ENCODE results near the gene NACAD.
A peak's percentile ranks its signal among the peaks of the same experiment; 100 is the strongest.

NACAD gene

DNA sequence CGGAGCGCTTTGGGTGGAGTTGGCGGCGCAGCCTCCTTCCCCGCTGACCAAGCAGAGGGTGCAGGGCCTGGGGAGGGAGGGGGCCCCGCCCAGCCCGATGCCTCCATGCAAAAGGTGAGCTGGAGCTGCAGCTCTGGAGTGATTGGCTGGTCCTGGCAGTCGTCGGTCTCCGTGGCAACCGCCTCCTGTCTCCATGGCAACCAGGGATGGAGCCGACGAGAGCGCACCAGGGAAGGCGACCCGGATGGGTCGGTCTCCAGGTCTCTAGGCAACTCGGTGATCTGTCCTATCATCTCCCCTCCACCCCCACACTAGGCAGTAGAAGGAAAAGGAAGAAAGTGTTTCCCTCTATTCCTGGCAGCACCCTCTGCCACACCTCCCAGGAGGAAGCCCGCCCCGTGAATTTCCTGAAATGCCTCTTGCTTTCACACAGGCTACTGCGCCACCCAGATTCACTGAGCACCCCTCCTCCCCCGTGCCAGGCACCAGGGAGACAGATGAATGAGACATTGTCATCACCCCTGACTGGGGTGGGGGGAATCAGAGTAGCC, 647 bp upstream of the NACAD start:
- peak; percentile 61 for DNase-seq

DNA sequence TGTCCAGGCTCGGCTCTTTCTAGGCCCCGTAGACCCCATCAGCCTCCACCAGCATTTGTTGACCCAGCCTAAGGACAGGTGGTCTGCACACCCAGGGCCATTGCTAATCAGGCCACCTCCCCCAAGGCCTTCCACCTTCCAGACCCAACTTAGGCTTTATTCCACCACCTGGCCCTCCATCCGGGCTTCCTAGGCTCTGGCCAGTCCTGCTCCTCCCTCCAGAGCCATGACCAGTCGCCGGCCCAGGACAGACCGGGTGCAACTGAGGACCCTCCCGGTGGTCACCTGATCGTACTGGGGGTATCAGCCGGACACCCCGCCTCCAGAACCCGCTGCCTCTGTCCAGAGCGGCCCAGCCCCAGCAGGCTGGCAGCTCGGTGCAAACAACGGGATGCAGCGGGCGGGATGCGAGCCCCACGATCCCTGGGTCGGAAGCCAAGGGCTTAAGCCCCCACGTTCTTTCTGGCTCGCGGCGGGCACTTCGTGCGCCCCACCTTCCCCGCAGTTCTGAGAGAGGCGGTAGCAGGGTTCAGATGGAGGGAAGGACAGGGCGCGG, 545 bp downstream of the NACAD start:
- DNase-seq, result no peak

DNA sequence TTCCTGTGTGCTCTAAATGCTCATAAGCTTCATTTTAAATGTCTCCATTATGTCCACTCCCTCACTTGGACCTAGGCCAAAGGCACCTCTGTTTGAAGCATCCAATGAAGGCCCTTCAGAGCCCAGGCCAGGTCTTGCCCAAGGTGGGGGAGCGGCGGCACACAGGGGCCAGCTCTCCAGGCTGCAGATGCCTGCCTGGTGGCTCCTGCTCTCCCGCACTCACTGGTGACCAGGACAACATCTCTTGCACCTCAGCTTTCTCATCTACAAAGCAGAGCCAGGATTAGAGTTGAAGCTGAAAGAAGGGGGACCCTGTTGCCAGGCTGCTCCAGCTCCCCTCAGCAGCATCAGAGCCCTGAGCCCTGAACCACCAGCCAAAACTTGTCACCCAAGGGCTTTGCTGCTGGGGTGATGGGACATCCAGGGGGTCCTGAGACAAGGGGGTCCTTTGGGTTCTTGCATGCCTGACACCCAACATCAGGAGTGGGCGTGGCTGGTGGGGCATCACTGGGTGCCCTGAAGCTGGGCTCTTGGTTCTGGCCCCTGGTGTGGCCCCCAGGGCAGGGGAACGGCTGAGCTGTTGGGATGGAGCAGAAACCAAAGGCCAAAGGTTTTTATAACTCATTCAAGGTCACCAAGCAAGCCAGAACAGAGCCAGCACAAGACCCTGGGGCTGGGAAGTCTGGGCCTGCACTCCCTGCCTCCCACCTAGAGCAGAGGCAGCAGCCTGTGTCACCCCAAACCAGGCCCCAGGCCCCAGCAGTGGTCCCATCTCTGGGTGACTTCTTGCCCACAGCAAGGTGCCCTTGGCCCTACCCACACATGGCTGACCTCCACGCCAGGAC, 1.2 kb downstream of the NACAD start:
- no peak for DNase-seq

DNA sequence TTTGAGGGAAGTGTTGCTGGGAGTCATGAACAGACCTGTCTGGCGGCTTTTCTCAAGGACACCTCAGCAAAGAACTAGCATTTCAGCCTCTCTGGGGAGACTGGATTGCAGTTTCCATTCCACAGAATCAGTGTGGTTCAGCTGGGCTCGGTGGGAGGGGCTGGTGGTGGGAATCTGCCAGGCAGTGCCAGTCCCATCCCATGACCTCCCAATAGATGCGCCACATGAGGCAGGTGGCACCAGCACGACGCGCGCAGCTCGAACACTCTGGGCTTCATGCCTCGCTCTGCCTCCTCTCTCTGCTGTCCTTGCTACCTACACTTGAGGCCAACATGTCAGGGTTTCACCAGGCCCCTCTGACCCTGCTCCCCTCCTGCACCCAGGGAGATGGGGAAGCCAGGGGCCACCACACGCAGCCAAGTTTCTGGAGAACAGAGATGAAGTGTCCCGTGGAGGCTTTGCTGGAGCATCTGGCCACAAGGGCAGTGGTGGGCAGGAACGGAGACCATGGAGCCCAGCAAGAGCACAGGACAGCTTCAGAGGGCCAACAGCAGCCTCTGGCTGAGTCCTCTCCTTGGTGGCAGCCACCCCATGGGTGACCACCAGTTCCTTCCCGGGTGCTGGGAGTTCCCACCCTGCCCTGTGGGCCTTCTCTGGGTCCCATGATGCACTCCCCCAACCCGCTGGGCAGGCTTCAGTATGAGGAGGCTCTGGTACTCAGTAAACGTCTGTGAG, 2.3 kb downstream of the NACAD start:
- no peak for DNase-seq

DNA sequence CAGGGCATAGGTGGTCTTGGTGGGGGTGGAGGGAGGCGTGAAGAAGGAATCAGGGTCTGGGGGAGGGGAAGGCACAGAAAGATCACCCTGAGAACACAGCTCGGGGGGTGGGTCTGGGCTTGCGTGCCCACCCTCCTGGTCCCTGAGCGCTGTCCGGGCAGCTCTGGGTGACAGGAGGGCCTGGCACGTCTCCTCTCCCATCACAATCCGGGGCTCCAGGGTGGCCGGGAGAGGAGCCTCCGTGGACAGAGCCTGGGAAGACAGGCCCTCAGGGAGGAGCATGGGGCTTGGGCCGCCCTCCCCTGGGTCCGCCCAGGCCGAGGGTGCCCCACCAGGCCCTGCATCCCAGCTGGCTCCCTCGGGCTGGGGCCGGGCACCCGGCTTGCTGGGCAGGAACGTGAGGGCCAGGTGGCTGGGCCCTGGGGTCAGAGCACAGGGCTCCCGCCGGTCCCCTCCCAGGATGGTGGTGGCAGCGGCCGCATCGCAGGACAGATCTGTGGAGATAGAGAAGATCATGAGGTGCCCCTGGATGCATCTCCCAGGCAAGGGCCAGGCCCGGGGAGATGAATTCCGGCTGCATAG, 3.1 kb downstream of the NACAD start:
- DNase-seq, result no peak

DNA sequence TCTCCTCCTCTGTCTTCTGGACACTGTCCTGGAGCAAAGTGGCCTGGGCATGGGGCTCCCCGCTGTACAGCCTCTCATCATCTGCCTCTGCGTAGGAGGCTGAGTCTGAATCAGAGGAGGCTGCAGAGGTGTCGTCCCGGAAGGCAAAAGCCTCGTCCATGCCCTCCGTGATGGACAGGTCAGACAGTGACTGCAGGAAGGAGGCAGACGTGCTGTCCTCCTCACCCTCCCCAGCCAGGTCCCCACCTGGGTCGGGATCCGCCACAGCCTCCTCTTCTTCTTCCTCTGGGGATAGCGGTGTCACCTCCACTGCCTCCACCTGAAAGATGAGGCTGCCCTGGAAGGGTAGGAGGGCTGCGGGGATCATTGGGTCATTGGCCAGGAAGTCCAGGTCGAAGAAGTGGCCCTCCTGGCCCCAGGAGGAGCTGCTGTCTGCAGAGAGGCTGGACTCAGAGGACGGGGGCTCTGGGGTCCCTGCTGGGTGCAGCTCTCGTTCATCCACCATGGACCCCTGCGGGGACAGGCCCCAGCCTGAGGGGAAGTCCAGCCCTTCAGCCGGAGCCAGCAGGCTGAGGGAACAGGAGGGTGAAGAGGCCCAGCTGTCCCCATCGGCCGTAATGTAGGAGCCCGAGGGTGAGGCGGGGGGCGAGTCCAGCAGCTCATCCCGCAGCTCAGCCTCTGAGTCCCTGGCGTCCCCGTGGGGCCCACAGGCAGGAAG, 3.7 kb downstream of the NACAD start:
- no peak for DNase-seq

DNA sequence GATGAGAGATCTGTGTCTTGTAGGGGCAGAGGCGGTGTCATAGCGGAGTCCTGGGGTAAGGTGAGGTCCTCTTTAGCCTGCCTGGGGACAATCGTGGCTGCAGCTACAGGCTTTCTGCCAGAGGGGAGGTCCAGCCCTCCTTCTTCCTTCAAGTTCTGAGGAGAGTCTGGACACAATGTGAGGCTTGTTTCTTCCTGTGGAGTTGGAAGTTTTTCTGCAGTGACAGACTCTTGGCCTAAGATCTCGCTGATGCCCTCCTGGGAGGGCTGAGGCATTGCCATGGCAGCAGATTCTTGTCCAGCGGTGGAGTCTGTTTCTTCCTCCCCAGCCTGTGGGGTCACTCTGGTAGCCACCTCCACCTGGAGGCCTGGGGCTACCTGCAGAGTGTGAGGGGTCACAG, 4.4 kb downstream of the NACAD start:
- no peak for DNase-seq

DNA sequence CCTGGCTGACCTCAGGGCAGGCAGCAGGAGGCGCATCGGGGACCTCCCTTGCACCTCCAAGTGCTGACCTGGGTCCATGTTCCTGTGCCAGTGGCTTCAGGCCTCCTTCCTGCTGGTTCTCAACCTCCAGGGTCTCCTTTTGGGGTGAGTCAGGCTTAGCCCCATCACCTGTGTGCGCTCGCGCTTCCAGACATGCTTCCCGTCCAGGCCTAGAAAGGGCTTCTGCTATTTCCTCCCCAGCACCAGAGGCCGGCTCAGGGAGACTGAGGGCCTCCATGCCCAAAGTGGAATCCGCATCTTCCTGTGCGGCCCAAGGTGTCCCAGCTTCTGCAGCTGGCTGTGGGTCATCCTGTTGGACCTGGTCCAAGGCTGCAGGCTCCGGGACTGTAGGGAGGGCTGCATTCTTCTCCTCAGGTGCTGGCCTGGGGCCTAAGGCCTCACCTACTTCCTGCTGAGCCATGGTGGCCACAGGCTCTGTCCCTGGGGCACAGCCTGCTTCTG, 5.9 kb downstream of the NACAD start:
- DNase-seq, result no peak

DNA sequence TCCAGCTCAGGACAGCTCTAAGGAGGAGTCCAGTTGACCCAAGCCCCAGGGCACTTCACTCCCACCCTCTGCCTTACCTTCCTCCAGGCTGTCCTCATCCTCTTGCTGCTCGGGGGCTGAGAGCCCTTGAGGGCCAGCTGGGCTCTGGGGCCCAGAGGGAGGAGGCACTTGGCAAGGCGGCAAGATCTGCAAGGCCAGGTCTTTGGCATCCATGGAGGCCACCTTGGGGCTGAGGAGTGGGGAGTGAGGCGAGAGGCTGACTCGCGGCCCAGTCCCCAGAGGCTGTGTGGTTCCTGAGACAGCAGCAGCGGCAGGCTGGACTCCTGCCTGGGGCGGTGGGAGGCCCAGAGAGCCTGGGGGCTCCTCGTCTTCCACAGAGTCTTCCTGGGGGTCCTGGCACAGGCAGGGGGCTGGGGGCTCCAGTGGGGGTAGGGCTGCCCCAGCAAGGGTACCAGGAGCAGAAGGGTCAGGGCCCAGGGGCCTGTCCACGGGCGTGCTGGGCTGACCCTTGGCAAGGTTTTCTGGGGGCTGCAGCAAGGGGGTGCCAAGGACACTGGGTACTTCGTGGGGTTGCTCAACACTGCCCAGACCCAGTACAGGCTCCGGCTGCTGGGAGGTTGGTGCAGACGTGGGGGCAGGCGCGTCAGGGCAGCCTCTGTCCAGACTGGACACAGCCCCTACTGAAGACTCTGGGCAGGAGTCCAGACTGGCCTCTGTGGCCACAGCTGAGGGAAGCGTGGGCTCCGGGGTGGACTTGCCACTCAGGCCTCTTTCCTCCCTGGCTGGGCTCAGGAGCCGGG, 6.5 kb downstream of the NACAD start:
- no peak for DNase-seq

DNA sequence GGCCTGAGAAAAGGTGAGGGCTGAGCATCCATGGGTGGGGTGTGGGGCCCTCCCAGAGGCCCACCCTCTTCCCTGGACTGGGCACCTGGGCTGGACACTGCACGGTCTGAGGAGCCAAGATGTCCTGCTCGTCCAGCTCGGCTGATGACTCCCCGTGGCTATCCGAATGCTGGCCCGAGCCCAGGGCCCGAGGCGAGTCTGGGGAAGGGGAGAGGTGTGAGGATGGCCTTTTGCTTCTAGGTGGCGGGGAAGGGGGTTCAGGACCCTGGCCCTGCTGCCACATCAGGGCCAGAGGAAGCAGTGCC, 7.1 kb downstream of the NACAD start:
- no peak for DNase-seq

DNA sequence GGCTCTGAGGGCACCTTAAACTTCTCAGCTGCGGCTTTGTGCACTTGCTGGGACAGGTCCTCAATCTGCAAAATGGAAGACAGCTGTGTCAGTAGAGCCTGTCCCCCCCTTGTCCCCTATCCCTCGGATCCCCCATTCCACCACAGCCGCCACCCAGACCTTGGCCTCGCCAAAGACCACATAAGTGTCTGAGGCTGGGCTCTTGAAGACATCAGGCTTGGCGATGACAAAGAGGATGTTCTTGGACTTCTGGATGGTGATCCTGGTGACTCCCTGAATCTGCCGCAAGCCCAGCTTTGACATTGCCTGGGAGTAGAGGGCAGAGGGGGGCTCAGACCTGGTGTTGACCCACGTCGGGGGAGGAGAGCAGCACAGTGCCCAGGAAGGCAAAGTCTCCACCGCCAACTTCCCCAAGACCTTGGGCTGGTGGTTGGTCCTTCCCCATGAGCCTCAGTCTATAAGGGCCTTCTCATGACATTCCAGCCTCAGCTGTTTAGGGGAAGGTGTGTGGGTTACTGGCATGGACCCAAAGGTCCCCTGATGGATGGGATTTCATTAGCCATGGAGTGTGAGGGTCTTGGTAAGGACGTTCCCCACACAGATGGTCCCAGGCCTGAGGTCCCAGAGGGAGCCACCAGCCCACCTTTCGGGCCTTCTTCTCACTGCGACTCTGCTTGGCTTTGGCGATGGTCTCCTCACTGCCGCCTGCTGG, 7.7 kb downstream of the NACAD start:
- no peak for DNase-seq

DNA sequence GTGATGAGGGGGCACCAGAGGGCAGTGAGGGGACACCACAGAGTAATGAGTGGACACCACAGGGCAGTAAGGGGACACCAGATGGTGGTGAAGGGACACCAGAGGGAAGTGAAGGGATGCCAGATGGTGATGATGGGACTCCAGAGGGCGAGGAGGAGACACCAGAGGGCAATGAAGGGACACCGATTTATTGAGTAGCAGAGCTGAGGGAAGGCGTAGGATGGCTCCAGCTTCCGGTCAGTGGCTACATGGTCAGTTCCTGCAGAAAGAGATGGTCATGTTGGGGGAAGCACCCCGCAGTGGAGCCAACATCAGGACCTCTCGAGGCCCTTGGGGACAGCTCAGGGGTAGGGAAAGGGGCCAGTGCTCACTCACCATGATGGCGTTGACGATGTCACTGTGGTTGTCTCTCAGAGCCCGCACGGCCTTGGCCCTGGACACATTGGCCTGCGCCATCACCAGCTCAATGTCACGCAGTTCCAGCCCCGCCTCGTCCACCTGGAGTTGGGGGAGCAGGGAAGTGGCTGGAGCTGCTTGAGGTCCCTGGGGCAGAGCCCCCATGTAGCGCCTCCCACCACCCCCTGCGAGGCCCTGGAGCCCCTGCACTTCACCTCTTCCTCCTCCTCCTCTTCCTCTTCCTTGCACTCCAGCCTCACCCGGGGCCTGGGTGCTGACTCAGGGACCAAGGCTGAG, 8.4 kb downstream of the NACAD start:
- DNase-seq, result no peak

DNA sequence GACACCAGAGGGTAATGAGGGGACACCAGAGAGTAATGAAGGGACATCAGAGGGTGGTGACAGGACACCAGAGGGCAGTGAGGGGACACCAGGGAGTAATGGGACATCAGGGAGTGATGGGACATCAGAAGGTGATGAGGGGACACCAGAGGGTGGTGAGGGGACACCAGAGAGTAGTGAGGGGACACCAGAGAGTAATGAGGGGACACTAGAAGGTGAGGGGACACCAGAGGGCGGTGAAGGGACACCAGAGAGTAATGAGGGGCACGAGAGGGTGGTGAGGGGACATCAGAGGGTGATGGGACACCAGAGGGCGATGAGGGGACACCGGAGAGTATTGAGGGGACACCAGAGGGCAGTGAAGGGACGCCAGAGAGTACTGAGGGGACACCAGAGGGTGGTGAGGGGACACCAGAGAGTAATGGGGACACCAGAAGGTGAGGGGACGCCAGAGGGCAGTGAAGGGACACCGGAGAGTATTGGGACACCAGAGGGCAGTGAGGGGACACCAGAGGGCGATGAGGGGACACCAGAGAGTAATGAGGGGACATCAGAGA, 10.6 kb downstream of the NACAD start:
- no peak for DNase-seq

DNA sequence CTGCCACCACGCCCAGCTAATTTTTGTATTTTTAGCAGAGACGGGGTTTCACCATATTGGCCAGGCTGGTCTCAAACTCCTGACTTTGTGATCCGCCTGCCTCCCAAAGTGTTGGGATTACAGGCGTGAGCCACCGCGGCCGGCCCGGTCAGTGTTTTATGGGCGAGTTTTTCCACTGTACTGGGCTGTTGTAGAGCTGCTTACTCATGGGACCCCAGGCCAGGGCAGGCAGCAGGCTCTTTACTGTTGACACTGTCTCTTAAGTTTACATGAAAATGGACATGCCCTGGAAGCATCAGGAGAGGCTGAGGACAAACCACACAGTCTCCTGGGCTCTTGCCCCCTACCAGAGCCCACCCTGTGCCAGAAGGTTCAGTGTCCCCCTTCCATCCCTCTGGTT, 11.2 kb downstream of the NACAD start:
- no peak for DNase-seq

DNA sequence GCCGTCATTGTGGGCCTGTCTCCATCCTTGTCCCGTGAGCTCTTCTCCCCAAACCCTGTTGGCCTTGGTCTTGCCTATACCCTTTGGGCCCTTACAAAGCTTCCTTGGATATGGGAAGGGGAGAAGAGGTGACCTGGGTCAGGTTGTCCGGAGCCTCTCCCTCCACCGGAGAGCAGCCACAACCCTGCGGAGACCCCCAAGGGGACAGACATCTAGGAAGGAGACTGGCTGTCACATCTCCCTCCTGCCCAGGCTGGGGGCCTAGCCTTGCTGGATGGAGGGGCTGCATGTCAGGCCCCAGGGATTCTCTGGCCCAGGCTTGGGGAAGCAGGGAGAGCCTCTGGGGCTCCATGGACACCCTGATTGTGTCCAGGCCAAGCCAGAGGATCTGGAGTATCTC, 11.8 kb downstream of the NACAD start:
- DNase-seq, result no peak

DNA sequence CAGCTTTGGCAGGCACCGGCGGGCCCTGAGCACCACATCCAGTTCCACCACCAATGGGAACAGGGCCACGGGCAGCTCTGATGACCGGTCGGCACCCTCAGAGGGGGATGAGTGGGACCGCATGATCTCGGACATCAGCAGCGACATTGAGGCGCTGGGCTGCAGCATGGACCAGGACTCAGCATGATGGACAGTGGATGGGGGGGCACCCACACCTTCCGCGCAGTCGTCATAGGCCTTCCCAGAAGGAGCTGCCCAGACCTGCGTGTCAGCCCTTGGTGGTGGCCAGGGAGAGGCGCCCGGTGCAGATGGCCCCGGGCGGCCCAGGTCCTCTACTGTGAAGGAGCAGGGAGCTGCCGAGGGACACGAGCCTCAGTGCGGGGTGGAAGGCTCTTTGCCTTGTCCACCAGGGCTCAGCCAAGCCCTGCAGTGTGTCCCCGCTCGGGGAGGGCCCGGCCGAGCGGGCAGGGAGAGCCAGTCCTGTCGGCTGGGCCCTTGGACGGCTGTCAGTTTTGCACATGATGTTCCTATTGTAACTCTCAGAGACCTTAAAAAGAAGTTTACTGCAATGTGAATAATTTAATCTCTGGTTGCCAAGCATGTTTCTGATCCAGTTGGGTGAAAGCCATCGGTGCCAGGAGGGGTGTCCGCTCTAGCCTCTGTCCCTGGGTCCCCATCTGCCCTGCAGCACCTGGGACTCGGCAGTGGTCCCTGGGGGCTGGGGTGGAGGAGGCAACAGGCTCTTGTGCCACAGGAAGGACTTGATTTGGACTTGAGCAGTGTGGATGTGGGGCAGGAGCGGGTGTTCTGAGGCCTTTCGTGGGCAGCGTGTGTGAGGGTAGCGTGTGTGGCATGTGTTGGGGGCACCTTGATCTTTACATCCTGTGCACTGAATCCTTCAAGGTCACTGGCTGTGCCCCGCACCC, 12.6 kb downstream of the NACAD start:
- no peak for DNase-seq

DNA sequence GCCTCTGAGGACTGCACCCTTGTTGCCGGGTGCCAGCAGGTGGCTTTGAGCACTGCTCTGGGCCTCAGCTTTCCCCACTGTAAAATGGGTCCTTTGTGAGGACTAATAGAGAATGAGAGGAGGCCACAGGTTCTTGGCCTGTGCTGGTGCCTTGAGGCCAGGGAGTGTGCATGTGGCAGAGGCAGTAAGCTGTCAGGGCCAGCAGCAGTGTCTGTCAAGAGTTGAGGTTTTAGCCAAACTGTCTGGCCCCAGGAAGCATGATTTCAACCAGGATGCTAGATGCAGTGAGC, 13.5 kb downstream of the NACAD start:
- no peak for DNase-seq

DNA sequence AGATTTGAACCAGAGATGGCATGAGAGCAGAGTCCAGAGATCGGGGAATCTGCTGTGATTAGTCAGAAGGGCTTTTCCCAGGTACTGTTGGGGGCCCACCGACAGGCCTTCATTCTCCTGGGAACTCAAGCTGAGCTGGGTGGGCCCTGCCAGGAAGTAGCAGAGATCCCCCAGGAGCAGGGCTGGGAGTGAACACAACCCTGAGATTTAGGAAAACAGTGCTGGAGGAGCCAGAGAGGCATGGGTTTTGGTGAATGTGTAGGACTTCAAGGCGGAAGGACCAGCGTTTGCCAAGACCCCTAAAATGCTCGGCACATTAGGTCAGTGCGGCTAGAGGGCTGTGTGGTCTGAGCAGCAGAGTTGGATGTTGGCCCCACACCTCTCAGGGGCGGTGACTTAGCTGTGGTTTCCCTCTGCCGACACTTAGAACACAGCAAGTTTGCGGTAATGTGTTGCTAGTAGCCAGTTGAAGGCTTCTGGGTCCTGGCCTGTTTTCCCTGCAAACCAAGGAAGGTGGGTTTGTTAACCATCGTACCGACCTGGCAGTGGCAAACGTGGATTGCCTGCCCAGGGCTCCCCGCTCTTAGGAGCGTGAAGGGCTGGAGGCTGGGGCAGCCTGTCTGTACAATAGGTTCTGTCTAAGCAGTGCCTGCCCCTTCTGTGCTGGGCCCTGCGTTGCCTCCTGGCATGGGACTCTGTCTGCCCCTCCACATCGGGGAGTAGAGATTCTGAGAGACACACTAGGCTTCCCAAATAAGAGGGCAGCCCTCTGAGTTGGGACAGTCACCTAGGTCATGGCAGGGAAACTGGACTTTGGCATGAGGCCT, 14.0 kb downstream of the NACAD start:
- DNase-seq, result no peak

Measured in activated CD8-positive, alpha-beta memory T cell treated with anti-CD3 and anti-CD28 coated beads, Interleukin-2, amount 50 U/mL, for 4 hours (primary cell).